ENCODE results near the gene HOXD3. TPM values are rescaled to one million over a fixed set of nuclear protein-coding genes. Genes with fewer than 3 reads are reported as not detected.

HOXD3 gene
- 0.80 and 0.81 TPM in 2 replicates for polyA plus RNA-seq (2012; rRNA removed)
- polyA plus RNA-seq (2012; cell fraction: cytosol; rRNA removed): 0.62 and 0.88 TPM in 2 replicates
- 1.4 and 3.9 TPM in 2 replicates for polyA plus RNA-seq (2012; cell fraction: nucleus; rRNA removed)

DNA sequence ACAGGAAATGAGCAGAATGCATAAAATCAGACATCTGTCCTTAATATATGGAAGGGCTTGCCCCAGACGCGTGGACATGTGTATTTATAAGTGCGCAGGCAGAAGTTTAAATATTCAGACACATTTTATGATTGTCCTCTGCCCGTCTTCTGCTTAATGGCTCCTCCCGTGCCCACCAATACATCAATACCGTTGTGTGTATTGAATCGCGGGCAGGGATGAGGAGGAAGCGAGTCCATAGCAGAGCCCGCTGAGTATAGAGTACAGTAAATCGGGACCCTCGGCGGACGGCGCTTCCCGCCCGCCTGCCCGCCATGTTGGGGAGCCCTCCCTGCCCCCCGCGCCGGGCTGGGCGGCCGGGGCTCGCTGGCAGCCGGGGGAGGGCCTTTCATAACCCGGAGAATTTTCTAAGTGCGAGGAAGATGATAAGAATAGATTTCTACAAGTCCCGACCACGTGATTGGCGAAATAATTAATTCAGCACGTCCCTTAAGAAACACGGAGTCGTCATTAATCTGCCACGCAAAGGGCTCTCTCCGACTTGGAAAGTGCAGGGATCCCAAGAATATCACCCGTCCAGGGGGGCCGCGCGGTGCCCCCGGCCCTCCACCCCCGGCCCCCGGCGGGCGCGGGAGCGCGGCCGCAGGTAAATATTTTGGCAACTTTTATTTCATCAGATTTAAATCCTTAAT, at the start of gene HOXD3:
Gene HOXD3 (plus strand): TSS at position 501 of the 692 bp plus-strand sequence. CDS start 11,808 bp downstream, outside the sequence.
- Histone ChIP-seq H3K9ac (peak within 1 kb of the TSS; percentile 51; the same call in 1 of the 2 replicates), H2AFZ (ENCODE audit: low read depth) (peak within 1 kb of the TSS; percentile 86), H3K36me3 (replicated peaks in 1 of 2; ENCODE audit: control insufficient read depth in 1 of 2, insufficient read depth in 2 of 2, low read length in 1 of 2) (peaks cover 0 to 27% of the 10 kb centered on the region in 2 experiments), H3K9me3 (no peaks in the 10 kb centered on the region), H3K4me2 (peak within 1 kb of the TSS; percentile 81), H3K27me3 (ENCODE audit: insufficient read depth) (no peaks in the 10 kb centered on the region), H3K4me1 (ENCODE audit: control insufficient read depth in 1 of 2, insufficient read depth in 2 of 2, low read depth in 1 of 2, low read length in 1 of 2) (peaks cover 0 to 8% of the 10 kb centered on the region in 2 experiments; a peak in 2 of 4 replicates), H4K20me1 (ENCODE audit: insufficient read depth) (no peaks in the 10 kb centered on the region), H3F3A (replicated peaks; ENCODE audit: insufficient read depth) (no peaks in the 10 kb centered on the region), H3K27ac (ENCODE audit: low read depth in 2 of 2, low read length in 1 of 2) (peak within 1 kb of the TSS in 1 of 2 experiments; percentile 89; a peak in 2 of 4 replicates), H3K79me2 (ENCODE audit: insufficient read depth) (no peaks in the 10 kb centered on the region), H3K9me2 (no peaks in the 10 kb centered on the region), H3K4me3 (ENCODE audit: low read depth in 2 of 2, low read length in 1 of 2) (peak within 1 kb of the TSS; percentile 54 to 71)
- POLR2A ChIA-PET: interaction anchor here (2.3 kb wide), 2 partner anchors 21 to 298 kb away, joined by 5 to 9 read pairs; no protein-coding TSS in a partner anchor
- WGBS (ENCODE audit: low lambda C conversion rate): 22% methylated on average over 30 of the region's 48 CpGs
- CTCF ChIA-PET: interaction anchor here (1.2 to 6.2 kb wide), 4 partner anchors 12 to 397 kb away, joined by 4 to 53 read pairs (median 10); no protein-coding TSS in a partner anchor
- peak; percentile 84 for DNase-seq
- TF ChIP-seq, protein P1, sequence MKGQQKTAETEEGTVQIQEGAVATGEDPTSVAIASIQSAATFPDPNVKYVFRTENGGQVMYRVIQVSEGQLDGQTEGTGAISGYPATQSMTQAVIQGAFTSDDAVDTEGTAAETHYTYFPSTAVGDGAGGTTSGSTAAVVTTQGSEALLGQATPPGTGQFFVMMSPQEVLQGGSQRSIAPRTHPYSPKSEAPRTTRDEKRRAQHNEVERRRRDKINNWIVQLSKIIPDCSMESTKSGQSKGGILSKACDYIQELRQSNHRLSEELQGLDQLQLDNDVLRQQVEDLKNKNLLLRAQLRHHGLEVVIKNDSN (IDR thresholded peaks at IDR 0.05; ENCODE audit: borderline replicate concordance, low read depth): peak; percentile 51; the same call in 1 of the 2 replicates
- no peak for TF ChIP-seq EP300 (IDR thresholded peaks at IDR 0.05; ENCODE audit: borderline replicate concordance in 1 of 2, low read depth in 1 of 2, low read length in 1 of 2)

DNA sequence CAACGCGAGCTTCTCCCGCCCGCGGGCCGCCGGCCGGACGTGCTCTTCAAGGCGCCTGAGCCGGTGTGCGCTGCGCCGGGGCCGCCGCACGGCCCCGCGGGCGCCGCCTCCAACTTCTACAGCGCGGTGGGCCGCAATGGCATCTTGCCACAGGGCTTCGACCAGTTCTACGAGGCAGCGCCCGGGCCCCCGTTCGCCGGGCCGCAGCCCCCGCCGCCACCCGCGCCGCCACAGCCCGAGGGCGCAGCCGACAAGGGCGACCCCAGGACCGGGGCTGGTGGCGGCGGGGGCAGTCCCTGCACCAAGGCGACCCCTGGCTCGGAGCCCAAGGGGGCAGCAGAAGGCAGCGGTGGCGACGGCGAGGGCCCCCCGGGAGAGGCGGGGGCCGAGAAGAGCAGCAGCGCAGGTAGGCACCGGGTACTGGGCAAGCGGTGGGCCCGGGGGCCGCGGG, 49.4 kb upstream of the HOXD3 start:
- Histone ChIP-seq H3K4me2 (no peak overlapping the region), H3K9ac (no peak overlapping the region), H3F3A (replicated peaks; ENCODE audit: insufficient read depth) (peaks cover 11% of the 10 kb centered on the region), H3K4me1 (ENCODE audit: control insufficient read depth in 1 of 2, insufficient read depth in 2 of 2, low read depth in 1 of 2, low read length in 1 of 2) (peaks cover 0 to 13% of the 10 kb centered on the region in 2 experiments; a peak in 3 of 4 replicates), H3K4me3 (ENCODE audit: low read depth in 2 of 2, low read length in 1 of 2) (peak overlapping the region in 1 of 2 experiments; percentile 27; a peak in 2 of 4 replicates), H3K27ac (ENCODE audit: low read depth in 2 of 2, low read length in 1 of 2) (no peak overlapping the region), H3K27me3 (ENCODE audit: insufficient read depth) (peaks cover 79% of the 10 kb centered on the region), H4K20me1 (ENCODE audit: insufficient read depth) (no peaks in the 10 kb centered on the region), H3K36me3 (replicated peaks in 1 of 2; ENCODE audit: control insufficient read depth in 1 of 2, insufficient read depth in 2 of 2, low read length in 1 of 2) (no peaks in the 10 kb centered on the region), H3K9me2 (no peaks in the 10 kb centered on the region), H3K79me2 (ENCODE audit: insufficient read depth) (no peaks in the 10 kb centered on the region), H3K9me3 (no peaks in the 10 kb centered on the region), H2AFZ (ENCODE audit: low read depth) (no peak overlapping the region)
- POLR2A ChIA-PET: interaction anchor here (1.0 kb wide), 1 partner anchor 14 kb away, joined by 3 read pairs; the partner anchor contains the start of gene HOXD9
- DNase-seq: peak; percentile 68
- CTCF ChIA-PET: interaction anchor here (1.0 to 17.7 kb wide), 6 partner anchors 12 to 856 kb away, joined by 3 to 264 read pairs (median 4); partner anchors contain the start of genes HOXD12, HOXD13 and HOXD9
- TF ChIP-seq ELF1 (IDR thresholded peaks at IDR 0.05): no peak
- TF ChIP-seq, protein P2, sequence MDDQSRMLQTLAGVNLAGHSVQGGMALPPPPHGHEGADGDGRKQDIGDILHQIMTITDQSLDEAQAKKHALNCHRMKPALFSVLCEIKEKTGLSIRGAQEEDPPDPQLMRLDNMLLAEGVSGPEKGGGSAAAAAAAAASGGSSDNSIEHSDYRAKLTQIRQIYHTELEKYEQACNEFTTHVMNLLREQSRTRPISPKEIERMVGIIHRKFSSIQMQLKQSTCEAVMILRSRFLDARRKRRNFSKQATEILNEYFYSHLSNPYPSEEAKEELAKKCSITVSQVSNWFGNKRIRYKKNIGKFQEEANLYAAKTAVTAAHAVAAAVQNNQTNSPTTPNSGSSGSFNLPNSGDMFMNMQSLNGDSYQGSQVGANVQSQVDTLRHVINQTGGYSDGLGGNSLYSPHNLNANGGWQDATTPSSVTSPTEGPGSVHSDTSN (IDR thresholded peaks at IDR 0.05): no peak
- TF ChIP-seq, protein P1 (IDR thresholded peaks at IDR 0.05; ENCODE audit: borderline replicate concordance, low read depth): no peak
- TF ChIP-seq, protein P3, sequence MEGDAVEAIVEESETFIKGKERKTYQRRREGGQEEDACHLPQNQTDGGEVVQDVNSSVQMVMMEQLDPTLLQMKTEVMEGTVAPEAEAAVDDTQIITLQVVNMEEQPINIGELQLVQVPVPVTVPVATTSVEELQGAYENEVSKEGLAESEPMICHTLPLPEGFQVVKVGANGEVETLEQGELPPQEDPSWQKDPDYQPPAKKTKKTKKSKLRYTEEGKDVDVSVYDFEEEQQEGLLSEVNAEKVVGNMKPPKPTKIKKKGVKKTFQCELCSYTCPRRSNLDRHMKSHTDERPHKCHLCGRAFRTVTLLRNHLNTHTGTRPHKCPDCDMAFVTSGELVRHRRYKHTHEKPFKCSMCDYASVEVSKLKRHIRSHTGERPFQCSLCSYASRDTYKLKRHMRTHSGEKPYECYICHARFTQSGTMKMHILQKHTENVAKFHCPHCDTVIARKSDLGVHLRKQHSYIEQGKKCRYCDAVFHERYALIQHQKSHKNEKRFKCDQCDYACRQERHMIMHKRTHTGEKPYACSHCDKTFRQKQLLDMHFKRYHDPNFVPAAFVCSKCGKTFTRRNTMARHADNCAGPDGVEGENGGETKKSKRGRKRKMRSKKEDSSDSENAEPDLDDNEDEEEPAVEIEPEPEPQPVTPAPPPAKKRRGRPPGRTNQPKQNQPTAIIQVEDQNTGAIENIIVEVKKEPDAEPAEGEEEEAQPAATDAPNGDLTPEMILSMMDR (IDR thresholded peaks at IDR 0.05): no peak
- TF ChIP-seq, protein P4, sequence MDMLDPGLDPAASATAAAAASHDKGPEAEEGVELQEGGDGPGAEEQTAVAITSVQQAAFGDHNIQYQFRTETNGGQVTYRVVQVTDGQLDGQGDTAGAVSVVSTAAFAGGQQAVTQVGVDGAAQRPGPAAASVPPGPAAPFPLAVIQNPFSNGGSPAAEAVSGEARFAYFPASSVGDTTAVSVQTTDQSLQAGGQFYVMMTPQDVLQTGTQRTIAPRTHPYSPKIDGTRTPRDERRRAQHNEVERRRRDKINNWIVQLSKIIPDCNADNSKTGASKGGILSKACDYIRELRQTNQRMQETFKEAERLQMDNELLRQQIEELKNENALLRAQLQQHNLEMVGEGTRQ (IDR thresholded peaks at IDR 0.05; ENCODE audit: borderline replicate concordance, low read depth, low read length): no peak
- TF ChIP-seq, protein P5, sequence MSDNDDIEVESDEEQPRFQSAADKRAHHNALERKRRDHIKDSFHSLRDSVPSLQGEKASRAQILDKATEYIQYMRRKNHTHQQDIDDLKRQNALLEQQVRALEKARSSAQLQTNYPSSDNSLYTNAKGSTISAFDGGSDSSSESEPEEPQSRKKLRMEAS (IDR thresholded peaks at IDR 0.05; ENCODE audit: low read depth): no peak
- TF ChIP-seq EZH2phosphoT487 (IDR thresholded peaks at IDR 0.05; ENCODE audit: borderline replicate concordance, low read depth): no peak
- TF ChIP-seq JUND (IDR thresholded peaks at IDR 0.05): no peak
- TF ChIP-seq GABPA (IDR thresholded peaks at IDR 0.05; ENCODE audit: low read depth): no peak
- TF ChIP-seq FOXJ3 (CRISPR knock-in tag; IDR thresholded peaks at IDR 0.05): no peak
- TF ChIP-seq FOXM1 (IDR thresholded peaks at IDR 0.05; ENCODE audit: low read depth): no peak
- no peak for TF ChIP-seq CHD2 (IDR thresholded peaks at IDR 0.05; ENCODE audit: low read length, partially characterized antibody)
- no peak for TF ChIP-seq FOSL2 (IDR thresholded peaks at IDR 0.05; ENCODE audit: borderline replicate concordance, low read depth)
- no peak for TF ChIP-seq TCF12 (IDR thresholded peaks at IDR 0.05)
- no peak for TF ChIP-seq NFIC (IDR thresholded peaks at IDR 0.05; ENCODE audit: borderline replicate concordance)
- TF ChIP-seq TEAD4 (IDR thresholded peaks at IDR 0.05; ENCODE audit: borderline replicate concordance, insufficient read depth): no peak
- WGBS (ENCODE audit: low lambda C conversion rate): no CpG with 5 or more reads among the region's 59 CpGs
